SH-SY5Y (cell line): ENCODE results near the gene ACOXL.

ENCODE experiments used
- GATA2 ChIP-seq: IDR thresholded peaks from 2 replicates; pipeline ENCODE4 v1.6.1; 2011; ENCODE audit warnings: mild to moderate bottlenecking, low read depth, low read length
- GATA3 ChIP-seq: IDR thresholded peaks from 2 replicates; pipeline ENCODE4 v1.6.1; 2011; ENCODE audit warnings: low read depth, mild to moderate bottlenecking, low read length, moderate library complexity

DNA sequence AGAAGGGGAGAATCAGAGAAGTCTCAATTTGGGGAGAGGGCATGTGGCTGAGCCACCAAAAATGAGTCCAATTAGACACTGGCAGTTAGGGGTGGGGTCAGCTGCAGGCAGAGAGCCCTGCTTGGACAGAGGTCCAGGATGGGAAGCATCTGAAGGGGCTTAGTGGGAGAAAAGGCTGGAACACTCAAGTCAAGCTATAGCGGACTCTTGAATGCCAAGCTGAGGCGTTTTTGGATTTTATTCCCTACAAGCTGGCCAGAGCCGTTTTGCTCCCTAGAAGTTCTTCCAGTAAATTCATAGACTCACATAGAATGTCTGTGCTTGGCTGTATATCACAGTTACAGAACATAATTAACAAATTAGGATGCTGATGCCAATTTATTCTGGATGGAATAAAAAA lies 172.8 kb downstream of the ACOXL start:
- TF ChIP-seq GATA2 (no peak), GATA3 (no peak)
